Pons (tissue), 1 donor: ENCODE measurements around the gene ELMO1.

Source experiments
- DNase-seq: peaks from one replicate; pipeline ENCODE4 v3.0.0-alpha.2; 2016; ENCODE audit warnings: low spot score

Gene ELMO1

DNA sequence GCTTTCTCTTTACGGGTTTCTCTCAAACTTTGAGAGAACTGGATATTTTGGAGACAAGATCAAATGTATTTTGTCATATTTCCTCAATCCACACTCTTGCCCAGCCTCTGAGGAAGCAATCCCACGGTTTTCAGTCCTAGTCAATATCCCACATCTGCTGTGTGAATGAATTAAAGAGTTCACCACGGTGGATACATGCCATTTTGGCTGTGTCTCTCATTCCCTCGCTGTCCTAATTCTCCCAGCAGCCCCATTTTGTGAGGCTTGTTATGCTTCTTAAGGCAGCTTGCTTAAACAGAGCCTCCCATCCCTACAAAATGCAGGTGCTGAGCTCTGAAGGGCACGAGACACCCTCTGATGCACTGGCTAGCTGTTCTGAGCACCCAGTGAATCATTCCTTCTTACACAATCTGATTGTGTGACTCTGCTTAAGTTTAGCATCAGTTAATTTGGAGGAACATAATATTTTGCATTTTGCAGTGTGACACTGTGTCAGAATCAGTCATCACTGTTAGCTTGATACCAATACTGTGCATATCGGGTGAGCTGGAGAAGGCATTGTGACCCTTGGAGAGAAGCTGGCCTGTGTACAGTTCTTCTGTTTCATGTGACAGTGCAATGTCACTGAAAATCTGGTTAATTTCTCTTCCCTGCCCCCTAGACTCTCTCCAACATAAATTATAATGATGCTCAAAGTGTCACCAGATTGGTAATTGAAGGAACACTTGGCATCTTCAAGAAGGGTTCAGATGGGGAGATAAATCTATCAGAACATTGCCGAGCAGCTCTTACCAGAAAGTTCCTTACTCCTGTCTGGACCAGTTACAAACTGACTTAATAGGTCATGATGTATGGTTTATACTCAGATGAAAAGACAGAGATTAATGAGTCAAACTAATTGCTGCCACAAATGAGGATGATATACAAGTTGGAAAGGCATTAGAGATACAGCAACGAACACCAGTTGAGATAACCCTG lies 620.6 kb downstream of the ELMO1 start:
- no peak for DNase-seq

DNA sequence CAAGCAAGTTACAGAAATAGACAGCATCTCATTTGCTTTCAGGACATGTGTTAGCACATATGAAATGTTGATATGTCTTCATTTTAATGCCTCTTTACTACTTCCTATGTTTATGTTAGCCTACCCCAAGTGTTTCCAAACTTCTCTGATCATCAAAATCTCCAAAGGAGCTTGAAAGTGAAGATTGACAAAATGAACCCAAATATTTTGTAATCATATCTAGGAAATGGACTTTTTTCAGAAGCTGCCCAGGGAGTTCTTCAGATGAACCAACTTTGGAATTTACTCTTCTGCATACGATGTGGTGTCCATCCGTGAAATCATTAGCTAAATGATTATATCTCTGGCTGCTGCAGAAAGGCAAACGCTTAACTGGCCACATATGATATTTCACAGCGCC lies 623.2 kb downstream of the ELMO1 start:
- DNase-seq, result no peak

DNA sequence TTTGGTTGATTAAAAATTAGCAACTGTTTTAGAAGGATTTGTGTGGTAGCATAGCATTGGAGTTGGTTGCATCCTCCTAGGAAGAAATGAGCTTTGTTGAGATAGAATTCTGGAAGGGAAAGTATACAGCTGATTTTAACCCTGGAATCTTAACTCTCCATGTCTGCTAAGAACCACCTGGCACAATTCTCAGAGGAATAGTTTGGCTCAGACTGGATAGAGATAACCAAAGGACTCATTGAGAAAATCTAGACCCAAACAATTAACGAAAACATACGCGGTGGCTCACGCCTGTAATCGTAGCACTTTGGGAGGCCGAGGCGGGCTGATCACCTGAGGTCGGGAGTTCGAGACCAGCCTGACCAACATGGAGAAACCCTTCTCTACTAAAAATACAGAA lies 625.3 kb downstream of the ELMO1 start:
- no peak for DNase-seq

DNA sequence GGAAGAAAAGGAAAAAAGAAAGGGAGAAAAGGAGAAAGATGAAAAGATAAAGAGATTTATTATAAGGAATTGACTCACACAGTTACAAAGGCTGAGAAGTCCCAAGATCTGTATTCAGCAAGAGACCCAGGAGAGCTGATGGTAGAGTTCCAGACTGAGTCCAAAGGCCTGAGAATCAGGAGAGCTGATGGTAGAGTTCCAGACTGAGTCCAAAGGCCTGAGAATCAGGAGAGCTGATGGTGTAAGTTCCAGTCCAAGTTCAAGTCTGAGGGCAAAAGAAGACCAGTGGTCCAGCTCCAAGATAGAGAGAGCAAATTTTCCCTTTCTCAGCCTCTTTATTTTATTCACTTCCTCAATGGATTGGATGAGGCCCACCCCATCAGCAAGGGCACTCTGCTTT lies 627.0 kb downstream of the ELMO1 start:
- no peak for DNase-seq

DNA sequence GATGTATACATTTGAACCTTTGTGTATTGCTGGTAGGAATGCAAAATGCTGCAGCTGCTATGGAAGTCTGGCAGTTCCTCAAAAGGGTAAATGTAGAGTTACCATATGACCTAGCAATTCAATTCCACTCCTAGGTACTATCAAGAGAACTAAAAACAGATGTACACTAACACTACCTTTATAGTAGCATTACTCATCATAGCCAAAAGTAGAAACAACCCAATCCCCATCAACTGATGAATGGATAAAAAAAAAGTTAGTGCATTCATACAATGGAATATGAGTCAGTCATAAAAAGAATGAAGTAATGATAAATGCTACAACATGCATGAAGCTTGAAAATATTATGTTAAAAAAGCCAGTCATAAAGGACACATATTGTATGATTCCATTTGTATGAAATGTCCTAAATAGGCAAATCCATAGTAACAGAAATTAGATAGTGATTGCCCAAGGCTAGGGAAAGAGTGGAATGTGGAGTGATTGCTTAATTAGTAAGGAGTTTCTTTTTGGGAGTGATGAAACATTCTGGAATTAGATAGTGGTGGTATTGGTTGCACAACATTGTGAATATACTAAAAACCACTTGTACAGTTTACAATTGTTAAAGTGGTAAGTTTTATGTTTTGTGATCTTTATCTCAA lies 628.0 kb downstream of the ELMO1 start:
- no peak for DNase-seq

DNA sequence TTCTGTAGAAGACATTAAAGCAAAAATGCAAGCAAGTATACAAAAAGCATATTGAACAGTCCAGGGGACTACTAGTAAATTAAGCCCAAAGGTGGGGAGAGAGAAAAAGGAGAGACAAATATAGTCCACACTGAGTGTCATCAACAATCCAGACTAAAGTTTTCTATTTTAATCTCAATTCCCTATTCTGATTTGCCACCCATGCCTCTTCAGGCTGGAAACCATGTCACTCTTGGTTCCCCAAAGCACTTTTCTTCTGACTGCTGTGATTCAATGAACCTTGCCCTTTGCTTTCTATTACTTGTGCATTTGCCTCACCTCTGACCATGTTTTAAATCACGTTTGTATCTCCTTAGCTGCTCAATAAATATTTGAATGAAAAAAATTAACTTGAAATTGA lies 629.0 kb downstream of the ELMO1 start:
- DNase-seq, result no peak

DNA sequence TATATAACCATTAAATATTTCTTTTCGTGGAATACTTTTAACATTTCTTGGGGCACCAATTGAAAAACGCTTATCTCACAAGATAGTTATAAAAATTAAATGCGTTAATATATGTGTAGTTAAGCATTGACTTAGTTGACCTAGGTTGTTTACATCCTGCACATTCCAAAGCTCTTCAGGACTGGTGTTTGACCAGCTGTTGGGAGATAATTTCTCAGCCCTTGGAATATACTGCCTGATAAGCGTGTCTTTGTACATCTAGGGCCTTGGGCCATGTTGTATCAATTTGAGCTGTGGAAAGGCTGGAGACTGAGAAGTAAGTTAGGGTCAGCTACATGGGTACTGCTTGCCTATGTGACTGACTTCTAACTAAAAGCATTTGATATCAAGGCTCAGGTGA lies 634.4 kb downstream of the ELMO1 start:
- no peak for DNase-seq

DNA sequence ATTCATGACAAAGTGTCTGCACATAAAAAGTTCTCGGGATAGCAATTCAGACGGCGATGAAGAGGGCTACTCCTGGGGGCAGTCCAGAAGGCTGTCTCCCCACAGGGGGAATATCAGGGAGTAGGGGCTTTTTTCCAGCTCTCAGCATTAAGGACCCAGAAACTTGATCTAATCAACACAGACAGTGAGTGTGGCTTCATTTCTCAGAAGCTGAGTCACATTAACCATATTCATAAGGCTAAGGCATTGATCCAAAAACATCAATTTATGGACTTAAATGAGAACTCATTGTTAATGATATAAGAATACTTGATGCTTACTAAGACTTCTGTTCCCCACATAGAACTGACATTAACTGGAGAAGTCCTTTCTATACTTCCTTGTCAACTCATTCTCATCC lies 636.9 kb downstream of the ELMO1 start:
- no peak for DNase-seq

DNA sequence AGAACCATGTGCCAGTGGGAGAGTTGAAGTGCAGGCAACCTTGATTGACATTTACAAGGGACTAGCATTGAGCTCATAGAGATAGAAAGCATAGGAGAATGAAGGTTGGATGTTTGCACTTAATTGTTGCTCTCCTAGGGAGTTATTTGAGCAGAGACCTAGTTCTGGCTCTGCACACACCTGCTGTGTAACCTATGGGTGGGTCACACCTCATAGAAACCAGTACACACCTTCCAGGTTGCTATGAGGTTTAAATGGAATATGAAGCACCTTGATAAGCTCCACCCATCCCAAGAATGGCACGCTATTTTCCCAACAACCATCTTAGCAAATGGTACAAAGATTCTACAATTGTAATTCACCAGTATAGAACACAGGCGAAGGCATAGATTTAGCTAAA lies 638.2 kb downstream of the ELMO1 start:
- no peak for DNase-seq

DNA sequence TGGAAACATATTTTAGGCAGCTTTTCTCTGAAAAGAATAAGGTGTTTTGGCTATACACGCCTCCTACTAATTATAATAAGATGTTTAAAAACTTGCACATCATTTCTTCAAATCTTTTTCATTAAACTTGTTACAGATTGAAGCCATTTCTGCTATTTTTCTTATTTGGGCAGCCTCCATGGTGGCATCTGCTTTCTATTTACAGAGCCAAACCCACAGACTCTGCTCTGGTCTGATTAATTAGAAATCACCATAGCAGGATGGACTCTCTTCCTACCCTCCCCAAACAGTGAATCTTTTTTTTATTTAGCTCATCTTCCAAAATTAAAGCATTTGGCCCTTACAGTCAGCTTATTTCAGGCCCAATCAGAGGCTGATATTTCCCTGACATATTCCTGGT lies 638.6 kb downstream of the ELMO1 start:
- DNase-seq, result no peak

DNA sequence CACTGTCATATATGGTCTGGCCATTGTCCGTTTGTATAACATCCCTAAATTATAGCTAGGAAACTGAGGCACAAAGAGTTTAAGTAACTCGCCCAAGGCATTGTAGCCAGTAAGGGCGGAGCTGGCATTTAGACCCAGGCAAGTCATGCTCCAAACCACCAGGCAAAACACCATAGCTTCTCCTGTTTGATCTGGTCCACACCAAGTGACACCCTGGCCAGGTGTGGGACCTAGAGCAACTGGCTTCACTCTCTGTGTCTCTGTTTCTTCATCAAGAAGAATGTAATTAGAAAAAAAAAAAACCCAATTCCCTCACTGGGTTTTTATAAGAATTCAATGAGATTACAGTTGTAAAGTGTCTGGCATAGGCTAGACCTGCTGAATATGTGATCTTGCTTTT lies 639.2 kb downstream of the ELMO1 start:
- DNase-seq, result no peak

DNA sequence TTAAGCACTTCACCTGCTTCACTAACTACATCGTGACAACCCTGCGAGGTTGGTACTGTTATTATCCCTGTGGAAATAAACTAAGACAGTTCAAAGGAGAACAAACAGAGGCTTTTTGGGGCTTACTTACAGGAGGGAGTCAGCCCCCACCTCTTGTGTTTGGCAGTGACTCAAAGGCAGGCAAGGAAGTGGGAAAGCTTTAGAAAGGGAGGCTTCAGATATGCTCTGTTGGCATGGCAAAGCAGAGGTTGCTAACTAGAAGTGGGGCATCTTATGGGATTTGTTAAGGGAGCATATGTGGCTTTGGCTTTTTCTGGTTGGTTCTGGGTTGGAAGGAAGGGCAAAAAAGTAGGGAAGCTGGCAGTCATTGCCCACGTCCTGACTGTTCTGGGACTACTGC lies 639.6 kb downstream of the ELMO1 start:
- DNase-seq, result no peak

DNA sequence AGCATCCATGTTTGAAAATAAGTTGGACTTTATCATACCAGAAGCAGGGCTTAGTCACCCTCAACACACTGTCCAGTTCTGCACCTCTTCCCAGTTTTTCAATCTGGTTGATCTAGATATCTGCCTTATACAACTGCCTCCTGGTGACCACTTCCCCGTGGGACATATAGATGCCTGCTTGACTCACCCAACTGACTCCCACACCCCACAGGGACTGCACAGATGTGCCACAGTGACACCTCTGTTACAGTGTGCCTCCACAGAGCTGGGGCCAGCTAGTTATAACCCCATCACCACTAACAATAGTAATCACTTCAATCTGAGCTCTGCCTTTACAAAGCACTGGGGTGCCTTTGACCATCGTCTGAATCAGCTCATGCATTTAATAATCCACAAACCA lies 641.8 kb downstream of the ELMO1 start:
- DNase-seq, result no peak
